Measurements from ENCODE around the gene SPATS2L. TPM values are rescaled to one million over a fixed set of nuclear protein-coding genes. Genes with fewer than 3 reads are reported as not detected.
A peak's percentile ranks its signal among the peaks of the same experiment; 100 is the strongest.

Gene SPATS2L
- total RNA-seq, 1 donor from 2014 or later, result 29.1 TPM

DNA sequence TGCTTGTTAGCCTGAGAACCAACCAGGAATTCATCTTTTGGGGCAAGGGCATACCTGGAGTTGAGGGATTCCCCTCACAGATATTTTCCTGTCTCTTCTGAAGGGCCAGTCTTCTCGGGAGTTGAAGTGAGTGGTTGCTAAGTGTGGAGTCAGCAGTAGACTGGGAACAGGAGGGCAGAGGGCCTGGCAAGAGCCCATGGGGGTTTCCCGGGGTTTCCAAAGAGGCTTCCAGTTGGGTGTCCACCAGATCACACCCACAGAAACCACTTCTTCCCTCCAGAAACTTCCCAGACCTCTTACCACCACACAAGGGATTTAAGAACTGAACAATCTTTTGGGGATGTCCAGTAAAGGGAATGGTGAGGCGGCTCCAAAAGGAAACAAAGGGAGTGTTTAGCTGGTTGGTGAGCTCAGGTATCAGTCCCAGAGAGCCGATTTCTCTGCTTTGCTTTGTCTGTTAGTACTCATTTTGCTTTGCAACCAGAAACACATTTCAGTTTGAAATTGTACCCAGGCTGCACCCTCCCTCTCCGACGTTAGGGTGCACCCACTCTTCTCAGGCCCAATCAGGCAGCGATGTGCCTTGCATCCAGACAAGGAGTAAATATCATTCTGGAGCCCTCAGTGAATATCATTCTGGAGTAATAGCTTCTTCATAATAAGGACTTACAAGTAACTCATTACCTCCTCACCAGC lies 47.5 kb upstream of the SPATS2L start:
- Histone ChIP-seq H3K79me2 (ENCODE audit: low read depth) (no peaks in the 10 kb centered on the region), H3K36me3 (no peaks in the 10 kb centered on the region), H3K27me3 (no peaks in the 10 kb centered on the region), H3K9me3 (ENCODE audit: low read depth) (no peaks in the 10 kb centered on the region), H3F3A (ENCODE audit: low read depth) (no peaks in the 10 kb centered on the region), H3K4me2 (no peak overlapping the region), H4K20me1 (ENCODE audit: low read depth) (no peaks in the 10 kb centered on the region), H3K4me3 (no peak overlapping the region), H3K27ac (no peak overlapping the region), H3K4me1 (no peaks in the 10 kb centered on the region), H3K9ac (no peak overlapping the region), H2AFZ (replicated peaks) (peak overlapping the region; percentile 50)
- no peak for DNase-seq (ENCODE audit: low spot score)
- Mint-ChIP-seq H3K27ac (no peak overlapping the region), H3K9me3 (no peaks in the 10 kb centered on the region), H3K36me3 (no peaks in the 10 kb centered on the region), H3K4me3 (no peak overlapping the region), H3K4me1 (no peaks in the 10 kb centered on the region), H3K27me3 (ENCODE audit: insufficient read depth, low read depth) (peaks cover 3% of the 10 kb centered on the region)
- TF ChIP-seq, protein P1, sequence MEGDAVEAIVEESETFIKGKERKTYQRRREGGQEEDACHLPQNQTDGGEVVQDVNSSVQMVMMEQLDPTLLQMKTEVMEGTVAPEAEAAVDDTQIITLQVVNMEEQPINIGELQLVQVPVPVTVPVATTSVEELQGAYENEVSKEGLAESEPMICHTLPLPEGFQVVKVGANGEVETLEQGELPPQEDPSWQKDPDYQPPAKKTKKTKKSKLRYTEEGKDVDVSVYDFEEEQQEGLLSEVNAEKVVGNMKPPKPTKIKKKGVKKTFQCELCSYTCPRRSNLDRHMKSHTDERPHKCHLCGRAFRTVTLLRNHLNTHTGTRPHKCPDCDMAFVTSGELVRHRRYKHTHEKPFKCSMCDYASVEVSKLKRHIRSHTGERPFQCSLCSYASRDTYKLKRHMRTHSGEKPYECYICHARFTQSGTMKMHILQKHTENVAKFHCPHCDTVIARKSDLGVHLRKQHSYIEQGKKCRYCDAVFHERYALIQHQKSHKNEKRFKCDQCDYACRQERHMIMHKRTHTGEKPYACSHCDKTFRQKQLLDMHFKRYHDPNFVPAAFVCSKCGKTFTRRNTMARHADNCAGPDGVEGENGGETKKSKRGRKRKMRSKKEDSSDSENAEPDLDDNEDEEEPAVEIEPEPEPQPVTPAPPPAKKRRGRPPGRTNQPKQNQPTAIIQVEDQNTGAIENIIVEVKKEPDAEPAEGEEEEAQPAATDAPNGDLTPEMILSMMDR (IDR thresholded peaks at IDR 0.05), result no peak
- TF ChIP-seq EZH2phosphoT487 (IDR thresholded peaks at IDR 0.05) (no peak), EZH2 (IDR thresholded peaks at IDR 0.05) (no peak)

DNA sequence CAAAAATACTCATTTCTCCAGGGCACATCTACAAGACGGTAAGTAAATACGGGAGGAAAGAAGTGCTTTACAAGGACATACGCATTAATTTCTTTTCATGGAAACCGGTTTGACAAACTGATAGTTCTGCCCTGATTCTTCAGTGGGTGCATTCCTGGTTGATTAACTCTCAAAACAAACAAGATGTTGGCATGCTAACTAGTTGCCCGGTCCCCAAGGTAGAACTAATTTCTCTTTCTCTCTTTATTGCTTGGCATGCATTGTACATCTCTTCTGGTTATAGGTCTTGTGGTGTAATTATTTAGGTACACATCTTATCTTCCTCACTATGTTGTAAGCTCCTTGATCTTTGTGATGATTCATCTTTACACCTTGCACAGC lies 46.9 kb upstream of the SPATS2L start:
- H3K36me3 Mint-ChIP-seq, result no peaks in the 10 kb centered on the region
- H3K27ac Mint-ChIP-seq, result no peak overlapping the region
- no peak overlapping the region for H3K9ac ChIP-seq
- H3K27ac ChIP-seq, result no peak overlapping the region
- no peak for DNase-seq (ENCODE audit: low spot score)
- no peaks in the 10 kb centered on the region for H3K9me3 ChIP-seq (ENCODE audit: low read depth)
- H3K4me1 ChIP-seq, result no peaks in the 10 kb centered on the region
- H3K4me3 Mint-ChIP-seq, result no peak overlapping the region
- TF ChIP-seq, protein P1 (IDR thresholded peaks at IDR 0.05), result no peak
- TF ChIP-seq EZH2phosphoT487 (IDR thresholded peaks at IDR 0.05), result no peak
- no peak for TF ChIP-seq EZH2 (IDR thresholded peaks at IDR 0.05)
- H3K4me1 Mint-ChIP-seq, result no peaks in the 10 kb centered on the region
- no peaks in the 10 kb centered on the region for H3F3A ChIP-seq (ENCODE audit: low read depth)
- H3K4me3 ChIP-seq, result no peak overlapping the region
- H3K27me3 Mint-ChIP-seq (ENCODE audit: insufficient read depth, low read depth), result peaks cover 3% of the 10 kb centered on the region
- no peaks in the 10 kb centered on the region for H4K20me1 ChIP-seq (ENCODE audit: low read depth)
- no peaks in the 10 kb centered on the region for H3K36me3 ChIP-seq
- no peaks in the 10 kb centered on the region for H3K9me3 Mint-ChIP-seq
- H2AFZ ChIP-seq (replicated peaks), result peak overlapping the region; percentile 50
- no peaks in the 10 kb centered on the region for H3K27me3 ChIP-seq
- no peak overlapping the region for H3K4me2 ChIP-seq
- H3K79me2 ChIP-seq (ENCODE audit: low read depth), result no peaks in the 10 kb centered on the region

DNA sequence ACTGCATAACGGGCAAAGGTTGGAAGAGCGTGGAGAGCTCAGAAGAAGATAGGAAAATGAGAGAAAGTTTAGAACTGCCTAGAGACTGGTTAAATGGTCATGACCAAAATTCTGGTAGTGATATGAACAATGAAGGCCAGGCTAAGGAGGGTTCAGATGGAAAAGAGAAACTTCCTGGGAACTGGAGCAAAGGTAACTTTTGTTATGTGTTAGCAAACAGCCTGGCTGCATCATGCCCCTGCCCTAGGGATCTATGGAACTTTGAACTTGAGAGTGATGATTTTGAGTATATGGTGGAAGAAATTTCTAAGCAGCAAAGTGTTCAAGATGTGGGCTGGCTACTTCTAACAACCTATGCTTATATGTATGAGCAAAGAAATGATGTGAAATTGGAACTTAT lies 44.4 kb upstream of the SPATS2L start:
- H3K36me3 ChIP-seq, result no peaks in the 10 kb centered on the region
- H3K9me3 Mint-ChIP-seq, result no peaks in the 10 kb centered on the region
- H3K9me3 ChIP-seq (ENCODE audit: low read depth), result no peaks in the 10 kb centered on the region
- no peaks in the 10 kb centered on the region for H4K20me1 ChIP-seq (ENCODE audit: low read depth)
- no peaks in the 10 kb centered on the region for H3K4me1 ChIP-seq
- H3F3A ChIP-seq (ENCODE audit: low read depth), result no peaks in the 10 kb centered on the region
- H3K4me3 ChIP-seq, result no peak overlapping the region
- TF ChIP-seq, protein P1 (IDR thresholded peaks at IDR 0.05), result no peak
- TF ChIP-seq EZH2phosphoT487 (IDR thresholded peaks at IDR 0.05) (no peak), EZH2 (IDR thresholded peaks at IDR 0.05) (no peak)
- H3K27ac Mint-ChIP-seq, result no peak overlapping the region
- H2AFZ ChIP-seq (replicated peaks), result no peak overlapping the region
- no peak overlapping the region for H3K27ac ChIP-seq
- no peaks in the 10 kb centered on the region for H3K79me2 ChIP-seq (ENCODE audit: low read depth)
- H3K27me3 Mint-ChIP-seq (ENCODE audit: insufficient read depth, low read depth), result peaks cover 3% of the 10 kb centered on the region
- H3K27me3 ChIP-seq, result no peaks in the 10 kb centered on the region
- H3K4me2 ChIP-seq, result no peak overlapping the region
- DNase-seq (ENCODE audit: low spot score), result no peak
- H3K4me3 Mint-ChIP-seq, result no peak overlapping the region
- no peaks in the 10 kb centered on the region for H3K4me1 Mint-ChIP-seq
- H3K36me3 Mint-ChIP-seq, result no peaks in the 10 kb centered on the region
- no peak overlapping the region for H3K9ac ChIP-seq
